BJ (cell line): ENCODE data around the gene PHTF2. TPM values are rescaled to one million over a fixed set of nuclear protein-coding genes. Genes with fewer than 3 reads are reported as not detected.

ENCODE experiments used
- CTCF ChIA-PET: fragments of 350-600 bp; formaldehyde crosslinking; extraction: SDS; loops from one replicate; lab custom pipeline; 2021; ENCODE audit warnings: antibody characterized with exemption, inconsistent platforms; lab: Yijun Ruan, JAX
- POLR2A ChIA-PET: fragments of 300-600 bp; sonication (Branson Sonifier 250); formaldehyde crosslinking; extraction: SDS; loops from one replicate; lab custom pipeline; 2021; ENCODE audit warnings: antibody characterized with exemption; lab: Charles Lee
- DNase-seq: peaks from one replicate; pipeline ENCODE4 v3.0.0-alpha.2; 2011; ENCODE audit warnings: low read depth
- H3K27me3 ChIP-seq: 2 replicates; pipeline ENCODE4 v1.6.0; 2011; ENCODE audit warnings: low read length; ENCODE audit not compliant: control insufficient read depth, insufficient read depth
- H3K36me3 ChIP-seq: 2 replicates; pipeline ENCODE4 v1.5.1; 2011; ENCODE audit warnings: low read length; ENCODE audit not compliant: control insufficient read depth, insufficient read depth
- H3K4me3 ChIP-seq: 2 replicates; pipeline ENCODE4 v1.5.1; 2011; ENCODE audit warnings: low read depth, mild to moderate bottlenecking, control low read depth, low read length
- CTCF ChIP-seq: IDR thresholded peaks from 2 replicates; pipeline ENCODE4 v1.5.1; 2011; ENCODE audit warnings: low read depth, mild to moderate bottlenecking, control low read depth, inconsistent platforms, low read length, moderate library complexity; ENCODE audit not compliant: insufficient read depth
- polyA plus RNA-seq: library from polyadenylated mRNA; depleted of rRNA; stranded (reverse); fragments of >200 nt; gene quantifications from 2 replicates; pipeline ENCODE4 v1.2.3, GENCODE V29; 2011

The PHTF2 gene
- polyA plus RNA-seq, 1 experiment = 27.8 TPM

- Histone ChIP-seq H3K27me3 (no peaks in the 10 kb centered on the region), H3K4me3 (no peak overlapping the region), H3K36me3 (no peaks in the 10 kb centered on the region)
- POLR2A ChIA-PET = no interaction called here
- no peak for TF ChIP-seq CTCF
- no peak for DNase-seq
- CTCF ChIA-PET = interaction anchor here (1.0 kb wide), 1 partner anchor 300 kb away, joined by 3 read pairs; no protein-coding TSS in a partner anchor
These were observed 152.0 kb downstream of the PHTF2 start for GRCh38 chr7:77950548-77950947.

- DNase-seq = no peak
- no peaks in the 10 kb centered on the region for H3K36me3 ChIP-seq
- H3K27me3 ChIP-seq = no peaks in the 10 kb centered on the region
- no peak for TF ChIP-seq CTCF
- POLR2A ChIA-PET = no interaction called here
- no peak overlapping the region for H3K4me3 ChIP-seq
- CTCF ChIA-PET = no interaction called here
These were observed 156.4 kb downstream of the PHTF2 start for GRCh38 chr7:77954773-77955555.

GRCh38 chr7:77958436-77958835 lies 159.9 kb downstream of the PHTF2 start:
- CTCF ChIA-PET = interaction anchor here (1.1 kb wide), 1 partner anchor 11 kb away, joined by 3 read pairs; no protein-coding TSS in a partner anchor
- TF ChIP-seq CTCF = no peak

GRCh38 chr7:77959080-77959479 lies 160.5 kb downstream of the PHTF2 start:
- CTCF ChIA-PET = interaction anchor here (0.6 kb wide), 1 partner anchor 88 kb away, joined by 3 read pairs; no protein-coding TSS in a partner anchor
- no peak for DNase-seq
- no peaks in the 10 kb centered on the region for H3K36me3 ChIP-seq
- POLR2A ChIA-PET = no interaction called here
- no peaks in the 10 kb centered on the region for H3K27me3 ChIP-seq
- no peak for TF ChIP-seq CTCF
- no peak overlapping the region for H3K4me3 ChIP-seq

More at GRCh38 chr7:77958436-77958835, 159.9 kb downstream of the PHTF2 start:
- no peaks in the 10 kb centered on the region for H3K36me3 ChIP-seq
- no peaks in the 10 kb centered on the region for H3K27me3 ChIP-seq
- POLR2A ChIA-PET = no interaction called here
- H3K4me3 ChIP-seq = no peak overlapping the region
- DNase-seq = no peak

- Histone ChIP-seq H3K27me3 (no peaks in the 10 kb centered on the region), H3K4me3 (no peak overlapping the region), H3K36me3 (no peaks in the 10 kb centered on the region)
- CTCF ChIA-PET = no interaction called here
- no peak for DNase-seq
- POLR2A ChIA-PET = no interaction called here
- TF ChIP-seq CTCF = no peak
These were observed 161.8 kb downstream of the PHTF2 start for GRCh38 chr7:77960336-77960735.
